SHP77 treated with DMSO at 0.1 percent for 48 hours (cell line): ENCODE measurements around the gene FBP1.
"Not testable (repeated sequence)": the region's sequence is repeated elsewhere in the genome, so short reads cannot be mapped to it uniquely, and the experiment has no call there.

Experiments
- DNase-seq: peaks from one replicate; lab custom pipeline; 2025; lab: John Stamatoyannopoulos, UW

The FBP1 gene

DNA sequence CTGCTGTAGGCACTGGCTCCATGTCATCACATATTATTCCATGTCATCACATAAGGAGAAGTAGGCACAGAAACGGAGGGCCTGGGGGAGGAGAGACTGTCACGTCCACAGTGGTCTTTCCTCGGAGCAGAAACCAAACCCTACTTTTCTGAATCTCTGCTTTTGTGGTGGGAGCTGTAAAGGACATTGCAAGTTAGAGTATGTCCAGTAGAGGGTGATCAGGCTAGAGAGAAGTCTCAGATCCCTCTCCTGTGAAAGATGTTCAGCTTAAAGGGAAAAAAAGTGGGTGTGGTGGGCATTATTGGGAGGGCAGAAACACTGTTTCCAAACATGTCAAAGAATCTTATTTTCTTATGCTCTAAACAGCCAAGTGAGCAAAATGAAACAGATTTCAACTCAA is 26.3 kb downstream of the FBP1 start:
- no peak for DNase-seq

DNA sequence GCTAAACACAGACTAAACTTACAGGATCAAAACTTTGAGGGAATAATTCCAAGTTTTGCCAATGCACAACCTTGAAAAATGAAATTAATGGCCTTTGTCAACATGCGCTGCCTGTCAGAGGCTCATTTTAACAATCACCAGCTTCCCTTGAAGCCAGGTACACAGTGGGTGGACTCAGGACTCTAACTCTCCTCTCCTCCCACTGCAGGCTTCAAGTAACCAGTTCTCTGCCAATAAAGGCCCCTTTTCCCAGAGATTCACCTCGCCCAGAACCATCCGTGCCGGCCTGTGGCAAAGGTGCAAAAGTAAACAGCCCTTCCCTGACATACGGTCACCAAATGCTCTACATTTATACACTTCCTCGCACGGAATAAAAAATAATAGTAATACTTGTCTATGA is 27.2 kb downstream of the FBP1 start:
- no peak for DNase-seq

DNA sequence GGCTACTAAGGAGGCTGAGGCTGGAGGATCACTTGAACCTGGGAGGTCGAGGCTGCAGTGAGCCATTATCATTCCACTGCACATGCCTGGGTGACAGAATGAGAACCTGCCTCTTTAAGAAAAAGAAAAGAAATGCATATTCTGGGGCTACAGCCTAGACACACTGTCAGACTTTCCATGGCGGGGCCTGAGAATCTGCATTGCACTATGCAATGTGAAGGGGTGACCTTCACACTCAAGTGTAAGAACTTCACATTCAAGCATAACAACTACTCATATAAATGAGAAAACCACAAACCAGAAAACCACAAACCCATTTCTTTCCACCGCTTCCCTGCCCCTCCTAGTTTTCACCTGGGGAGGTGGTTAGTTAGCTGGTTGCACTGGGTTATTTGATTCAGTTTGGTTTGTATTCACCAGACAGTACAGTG is 27.7 kb downstream of the FBP1 start:
- DNase-seq, result no peak

DNA sequence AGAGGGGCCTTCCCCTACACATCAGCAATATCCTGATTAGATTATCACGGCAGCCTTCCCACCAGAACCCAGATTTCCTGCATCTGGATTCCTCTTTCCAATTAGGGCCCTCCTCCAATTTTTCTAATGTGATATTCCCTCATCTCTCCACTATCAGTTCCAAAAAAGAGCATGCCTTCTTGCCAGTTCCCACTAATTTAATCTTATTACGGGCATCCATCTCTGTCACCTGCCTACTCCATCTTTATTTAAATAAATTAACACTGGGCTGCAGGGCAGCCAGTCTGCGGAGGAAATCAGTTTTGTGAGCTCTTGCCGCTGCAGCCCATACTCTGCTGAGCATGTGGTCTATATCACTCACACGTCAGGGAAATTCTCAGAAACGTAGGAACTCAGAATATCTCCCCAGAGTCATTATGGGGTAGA is 29.1 kb downstream of the FBP1 start:
- DNase-seq, result no peak

DNA sequence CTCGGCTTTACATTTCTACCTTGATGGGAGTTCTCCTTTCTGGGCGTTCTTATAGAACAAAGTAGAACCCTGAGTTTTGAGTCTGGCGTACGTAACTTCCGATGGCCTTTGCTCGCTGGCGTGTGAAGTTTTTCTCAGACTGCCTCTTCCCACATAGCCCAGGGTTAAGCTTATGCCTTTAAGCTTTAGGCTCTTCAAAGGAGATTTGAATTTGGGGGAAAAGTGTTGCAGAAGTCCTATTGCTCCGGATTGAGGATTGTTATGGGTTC is 32.0 kb downstream of the FBP1 start:
- DNase-seq, result no peak

DNA sequence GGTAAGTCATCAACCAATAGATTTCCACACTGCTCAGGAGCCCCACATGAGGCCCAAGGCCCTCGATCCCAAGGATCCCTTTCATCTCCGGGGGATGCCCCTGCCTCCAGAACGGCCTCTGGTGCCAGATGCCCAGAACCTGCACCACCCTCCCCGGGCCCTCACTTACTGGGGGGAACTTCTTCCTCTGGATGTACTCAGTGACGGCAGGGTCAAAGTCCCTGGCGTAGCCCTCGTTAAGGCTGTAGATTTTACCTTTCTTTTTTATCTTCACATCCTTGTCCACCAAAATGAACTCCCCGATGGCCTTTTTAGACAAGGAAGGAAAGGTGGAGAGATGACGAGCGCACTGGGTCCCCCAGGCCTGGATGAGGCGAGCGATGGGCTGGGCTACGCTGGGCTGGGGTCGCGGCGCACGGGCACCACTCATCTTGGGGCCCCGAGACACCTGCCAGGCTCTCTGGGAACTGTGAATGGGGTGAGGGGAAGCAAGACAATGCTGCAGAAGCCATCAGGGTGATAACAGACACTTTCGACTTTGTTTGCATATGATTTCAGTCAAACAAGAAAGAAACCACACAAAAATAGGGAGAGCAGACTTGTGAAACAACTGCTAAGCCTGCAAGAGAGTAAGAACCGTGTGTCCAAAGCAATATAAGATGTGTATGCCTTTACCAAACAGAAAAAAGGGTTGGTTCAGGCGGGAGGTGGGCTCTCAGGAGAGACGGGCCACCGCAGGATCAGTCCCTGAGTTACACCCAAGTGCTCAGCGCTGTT is 32.5 kb downstream of the FBP1 start:
- no peak for DNase-seq

DNA sequence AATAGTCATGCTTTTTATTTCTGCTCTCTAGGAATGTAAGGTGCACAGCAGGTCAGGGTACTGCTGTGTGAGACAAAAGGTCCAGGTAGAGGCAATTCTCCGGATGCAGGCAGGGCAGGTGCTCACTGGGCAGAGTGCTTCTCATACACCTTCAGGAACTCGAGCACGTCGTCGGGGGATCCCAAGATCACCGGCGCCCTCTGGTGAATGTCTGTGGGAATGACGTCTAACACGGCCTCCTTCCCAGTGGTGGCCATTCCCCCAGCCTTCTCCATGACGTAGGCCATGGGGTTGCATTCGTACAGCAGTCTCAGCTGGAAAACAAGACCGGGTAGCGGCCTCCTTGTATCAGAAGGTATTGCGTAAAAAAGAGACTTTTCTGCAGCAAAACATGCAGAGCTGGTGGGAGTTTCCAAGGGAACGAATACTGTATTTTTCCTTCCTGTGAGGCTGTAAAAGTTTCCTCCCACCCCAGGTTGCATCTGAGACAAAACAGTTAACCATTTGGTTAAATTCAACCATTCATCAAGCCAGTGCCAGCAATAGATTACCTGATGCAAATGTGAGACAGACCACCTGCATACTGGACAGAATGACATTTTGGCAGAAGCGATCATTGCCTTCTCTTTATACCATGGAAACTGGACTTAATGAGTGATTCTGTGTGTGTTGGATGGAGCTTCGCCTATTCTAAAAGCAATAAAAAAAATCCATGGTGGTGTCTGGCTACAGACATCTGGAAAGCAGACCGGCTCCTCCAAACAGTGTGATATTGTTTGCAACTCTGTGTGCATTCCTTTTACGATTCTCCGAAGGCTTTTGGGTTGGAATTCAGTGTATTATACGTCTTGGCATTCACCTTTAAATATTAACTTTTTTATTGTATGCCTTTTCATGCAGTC is 35.8 kb downstream of the FBP1 start:
- DNase-seq, result peak; percentile 42

DNA sequence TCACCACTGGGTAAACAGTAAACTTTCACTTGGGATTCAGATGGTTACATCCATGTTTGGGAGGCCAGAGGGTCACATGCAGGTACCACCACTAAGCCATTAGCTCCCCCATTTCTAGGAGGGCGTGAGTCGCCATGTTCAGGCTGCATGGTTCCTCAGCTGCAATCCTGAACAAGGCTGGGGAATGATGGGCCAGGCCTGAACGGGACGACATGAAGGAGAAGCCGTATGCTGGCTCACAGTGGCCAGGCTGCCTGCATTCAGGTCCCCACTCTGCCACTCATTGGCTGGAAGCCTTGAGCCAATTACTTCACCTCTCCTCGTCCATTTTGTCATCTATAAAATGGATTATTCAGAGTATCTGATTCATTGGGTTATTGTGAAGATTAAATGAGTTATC is 36.7 kb downstream of the FBP1 start:
- DNase-seq, result no peak

DNA sequence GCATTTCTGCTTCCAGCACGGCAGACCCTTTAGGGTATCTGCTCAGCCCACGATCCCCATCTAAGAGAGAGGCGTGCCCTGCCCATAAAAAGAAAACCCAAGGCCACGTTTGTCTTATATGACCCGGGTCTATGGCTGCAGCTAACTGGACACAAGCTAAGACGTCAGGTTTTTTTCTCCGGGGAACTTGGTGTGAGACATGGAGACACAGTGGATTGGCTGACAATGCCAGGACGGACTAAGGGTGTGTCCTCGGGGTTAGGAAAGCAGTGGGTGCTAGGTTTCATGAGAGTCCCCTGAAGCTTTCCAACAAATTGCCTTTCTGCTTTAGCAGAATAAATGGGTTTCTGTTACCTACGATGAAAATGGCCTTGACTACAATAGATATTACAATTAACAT is 38.6 kb downstream of the FBP1 start:
- no peak for DNase-seq

DNA sequence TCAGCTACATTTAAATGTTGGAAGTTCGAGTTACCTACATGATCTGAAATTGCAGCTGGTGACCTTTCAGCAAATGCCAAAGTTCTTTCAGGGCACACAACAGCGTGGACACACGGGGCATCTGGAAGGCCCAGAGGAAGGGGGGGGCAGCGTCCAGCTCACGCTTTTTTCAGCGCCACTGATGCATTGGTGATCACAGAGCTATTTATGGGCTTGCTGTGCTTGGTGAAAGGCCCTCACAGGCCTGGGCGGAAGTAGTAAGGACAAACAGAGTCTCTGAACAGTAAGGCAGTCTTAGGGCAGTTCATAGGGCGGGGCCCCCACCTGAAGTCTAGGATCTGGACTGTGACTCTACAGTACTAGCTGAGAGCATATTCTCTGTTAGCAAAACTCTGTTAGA is 39.1 kb downstream of the FBP1 start:
- DNase-seq, result peak; percentile 4

DNA sequence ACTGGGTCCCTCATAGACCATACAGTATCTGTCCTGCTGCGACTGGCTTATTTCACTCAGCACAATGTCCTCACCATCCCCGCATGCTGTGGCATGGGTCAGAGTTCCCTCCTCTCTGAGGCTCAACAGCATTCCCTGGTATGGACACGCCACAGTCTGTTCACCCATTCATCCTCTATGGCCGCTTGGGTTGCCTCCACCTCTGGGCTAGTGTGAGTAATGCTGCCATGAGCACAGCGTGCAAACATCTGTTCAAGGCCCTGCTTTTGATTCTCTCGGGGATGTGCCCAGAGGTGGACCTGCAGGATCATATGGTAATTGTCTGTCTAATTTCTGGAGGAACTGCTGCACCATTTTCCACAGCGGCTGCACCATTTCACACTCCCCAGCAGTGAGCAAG is 40.2 kb downstream of the FBP1 start:
- no peak for DNase-seq

DNA sequence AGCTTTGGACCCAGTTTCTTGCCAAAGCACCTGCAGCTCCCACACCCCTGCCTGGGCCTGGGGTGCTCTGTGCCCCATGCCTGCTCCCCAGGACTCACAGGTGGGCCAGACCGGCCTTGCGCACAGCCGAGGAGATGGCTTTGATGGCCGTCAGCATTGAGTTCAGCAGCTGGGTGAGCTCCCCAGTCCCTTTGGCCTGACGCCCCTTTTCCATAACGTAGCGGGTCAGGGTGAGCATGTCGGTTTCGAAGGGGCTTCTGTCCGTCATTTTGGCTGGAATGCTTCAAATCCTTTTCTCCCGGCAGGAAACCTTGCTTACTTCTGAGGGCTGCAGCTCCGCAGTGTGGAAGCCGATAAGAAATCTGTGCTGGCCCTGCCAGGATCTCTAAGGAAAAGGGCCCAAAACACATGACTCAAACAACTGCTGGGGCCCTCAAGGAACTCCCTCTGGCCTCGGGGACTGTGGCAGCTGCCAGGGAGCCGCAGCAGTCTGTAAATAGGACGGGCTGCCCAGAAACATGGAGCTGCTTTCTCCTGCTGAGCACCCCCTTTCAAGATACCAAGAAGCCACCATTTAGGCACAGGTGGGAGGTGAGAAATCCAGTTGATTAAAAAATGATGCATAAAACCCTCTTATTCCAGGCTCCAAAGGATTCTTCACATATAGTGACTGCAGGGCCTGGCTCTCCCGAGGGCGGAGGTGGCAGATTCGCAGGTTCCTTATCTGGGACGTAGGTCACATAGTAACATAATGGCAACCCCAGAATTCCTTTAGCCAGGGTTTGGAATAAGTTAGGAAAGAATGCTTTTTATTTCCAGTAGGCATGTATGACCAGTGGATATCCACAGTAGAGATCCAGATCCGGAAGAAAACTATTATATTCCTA is 45.6 kb downstream of the FBP1 start, which contains the start of gene FBP2:
Gene FBP2, minus strand, starts transcription at position 366 of the 887 bp plus-strand sequence. Its CDS starts 98 bp downstream, at position 268.
- no peak for DNase-seq

DNA sequence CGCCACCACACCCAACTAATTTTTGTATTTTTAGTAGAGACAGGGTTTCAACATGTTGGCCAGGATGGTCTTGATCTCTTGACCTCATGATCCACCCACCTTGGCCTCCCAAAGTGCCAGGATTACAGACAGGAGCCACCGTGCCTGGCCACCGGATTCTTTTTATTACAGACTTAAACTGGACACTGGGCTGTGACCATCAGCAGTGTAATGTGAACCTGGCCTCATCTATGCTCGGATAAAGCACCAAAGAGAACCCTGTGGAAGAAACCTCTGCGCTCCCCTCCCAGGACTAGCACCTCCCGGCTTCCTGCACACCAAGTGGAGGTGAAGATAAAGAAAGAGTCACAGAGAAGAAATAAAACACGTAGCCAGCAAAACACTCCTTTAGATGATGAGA is 46.6 kb downstream of the FBP1 start:
- not testable (repeated sequence) for DNase-seq

DNA sequence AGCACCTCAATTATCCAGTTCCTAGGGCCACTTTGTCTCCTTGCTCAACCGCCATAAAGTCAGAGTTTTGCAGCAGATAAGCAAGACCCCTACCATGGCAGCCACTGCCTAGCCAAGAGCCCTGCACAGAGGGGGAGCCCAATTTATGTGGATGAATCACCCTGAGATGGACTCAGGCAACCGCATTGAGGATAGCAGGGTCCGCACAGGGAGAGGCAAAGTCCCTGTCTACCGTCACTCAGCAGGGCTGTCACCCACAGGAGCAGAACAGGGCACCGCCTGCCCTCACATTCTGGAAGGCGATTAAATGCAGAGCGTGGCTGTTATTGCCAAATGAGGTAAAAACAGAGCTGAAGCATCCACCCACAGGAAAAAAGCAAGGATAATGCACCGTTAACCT is 47.4 kb downstream of the FBP1 start:
- DNase-seq, result no peak

DNA sequence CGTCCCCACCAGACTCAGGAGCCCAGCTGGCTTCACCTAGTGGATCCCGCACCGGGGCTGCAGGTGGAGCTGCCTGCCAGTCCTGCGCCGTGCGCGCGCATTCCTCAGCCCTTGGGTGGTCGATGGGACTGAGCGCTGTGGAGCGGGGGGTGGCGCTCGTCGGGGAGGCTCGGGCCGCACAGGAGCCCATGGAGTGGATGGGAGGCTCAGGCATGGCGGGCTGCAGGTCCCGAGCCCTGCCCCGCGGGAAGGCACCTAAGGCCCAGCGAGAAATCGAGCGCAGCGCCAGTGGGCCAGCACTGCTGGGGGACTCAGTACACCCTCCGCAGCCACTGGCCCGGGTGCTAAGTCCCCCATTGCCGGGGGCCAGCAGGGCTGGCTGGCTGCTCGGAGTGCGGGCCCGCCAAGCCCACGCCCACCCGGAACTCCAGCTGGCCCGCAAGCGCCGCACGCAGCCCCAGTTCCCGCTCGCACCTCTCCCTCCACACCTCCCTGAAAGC is 48.2 kb downstream of the FBP1 start:
- not testable (repeated sequence) for DNase-seq

DNA sequence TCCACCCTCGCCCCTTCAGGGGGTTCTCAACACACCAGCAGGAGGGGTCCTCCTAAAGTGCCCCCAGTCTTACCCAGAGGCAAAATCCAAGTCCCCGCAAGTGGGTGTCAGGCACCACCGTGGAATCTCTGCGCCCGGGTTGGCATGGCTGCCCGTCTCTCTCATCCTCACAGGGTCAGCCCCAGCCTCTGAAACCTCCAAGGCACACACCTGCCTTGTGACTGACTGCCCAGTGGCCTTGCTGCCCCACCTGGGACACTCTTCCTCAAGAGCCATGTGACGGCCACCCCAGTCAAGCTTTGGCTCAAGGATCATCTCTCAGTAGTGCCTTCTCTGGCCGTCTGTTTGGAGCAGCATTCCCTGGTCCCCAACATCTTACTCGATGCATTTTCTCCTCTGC is 50.6 kb downstream of the FBP1 start:
- no peak for DNase-seq

DNA sequence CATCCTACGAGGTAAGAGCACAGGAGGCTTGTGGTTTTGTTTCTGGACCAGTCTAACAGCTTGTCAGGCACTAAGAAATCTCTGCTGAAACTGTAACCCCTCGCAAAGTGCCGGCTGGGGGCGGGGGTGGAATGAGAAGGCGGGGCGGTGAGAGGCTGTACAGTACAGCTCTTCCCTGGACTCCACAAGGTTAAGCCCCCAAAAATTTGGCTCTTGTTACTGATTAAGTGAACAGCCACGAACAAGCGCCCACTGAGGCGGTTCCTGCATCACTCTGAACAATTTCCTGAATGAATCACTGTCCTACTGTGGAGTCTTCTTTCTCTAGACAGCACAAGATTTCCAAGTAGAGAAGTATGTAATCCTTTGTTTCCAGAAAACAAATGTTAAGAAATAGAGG is 52.5 kb downstream of the FBP1 start:
- DNase-seq, result no peak

DNA sequence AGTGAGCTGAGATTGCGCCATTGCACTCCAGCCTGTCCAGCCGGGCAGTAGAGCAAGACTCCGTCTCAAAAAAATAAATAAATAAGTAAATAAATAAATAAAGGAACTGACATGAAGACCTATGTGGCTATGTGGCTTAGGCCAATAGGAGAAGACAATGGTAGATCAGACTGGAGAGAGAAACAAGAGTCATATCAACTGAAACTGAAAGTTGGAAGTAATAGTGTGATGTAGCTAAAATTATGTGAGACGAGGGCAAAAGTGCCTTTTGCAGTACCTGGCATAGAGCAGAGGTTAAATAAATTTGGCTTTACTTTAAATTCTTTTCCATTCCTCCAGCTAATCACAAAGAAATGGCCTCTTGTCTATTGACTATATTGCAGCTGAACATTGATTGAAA is 53.0 kb downstream of the FBP1 start:
- no peak for DNase-seq

DNA sequence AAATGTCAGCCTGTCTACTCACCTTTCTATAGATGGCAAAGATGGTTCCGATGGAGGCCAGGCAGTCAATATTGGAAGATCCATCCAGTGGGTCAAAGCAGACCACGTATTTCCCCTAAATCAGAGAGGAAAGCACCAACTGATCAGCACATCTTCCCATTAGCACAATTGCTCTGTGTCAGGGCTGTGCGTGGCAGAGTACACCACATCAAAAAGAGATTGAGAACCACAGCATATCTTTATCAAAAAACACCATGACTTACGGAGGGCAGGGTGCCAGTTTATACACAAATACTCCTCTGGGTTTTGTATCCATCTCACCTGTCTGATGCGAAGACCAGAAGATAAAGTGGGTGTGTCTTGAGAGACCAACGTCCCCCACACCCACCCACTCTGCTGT is 54.8 kb downstream of the FBP1 start:
- no peak for DNase-seq

DNA sequence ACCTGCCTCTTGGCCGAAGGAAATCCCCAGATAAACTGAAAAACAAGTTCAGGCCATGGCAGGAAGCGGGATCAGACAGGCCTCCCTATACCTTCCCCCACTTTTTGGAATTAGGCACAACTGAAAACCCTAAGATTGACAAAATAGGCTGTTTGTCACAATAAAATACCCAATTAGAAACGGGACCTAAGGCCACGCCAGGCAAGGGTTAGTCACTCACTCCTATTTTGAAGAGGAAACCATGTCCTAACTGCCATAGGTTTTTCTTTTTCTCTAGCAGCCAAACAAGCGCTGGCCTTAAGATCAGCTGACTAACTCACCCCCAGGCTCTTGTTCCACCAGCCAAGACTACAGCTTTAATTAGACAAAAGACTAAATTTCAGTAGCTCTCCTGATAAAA is 57.6 kb downstream of the FBP1 start:
- DNase-seq, result no peak

DNA sequence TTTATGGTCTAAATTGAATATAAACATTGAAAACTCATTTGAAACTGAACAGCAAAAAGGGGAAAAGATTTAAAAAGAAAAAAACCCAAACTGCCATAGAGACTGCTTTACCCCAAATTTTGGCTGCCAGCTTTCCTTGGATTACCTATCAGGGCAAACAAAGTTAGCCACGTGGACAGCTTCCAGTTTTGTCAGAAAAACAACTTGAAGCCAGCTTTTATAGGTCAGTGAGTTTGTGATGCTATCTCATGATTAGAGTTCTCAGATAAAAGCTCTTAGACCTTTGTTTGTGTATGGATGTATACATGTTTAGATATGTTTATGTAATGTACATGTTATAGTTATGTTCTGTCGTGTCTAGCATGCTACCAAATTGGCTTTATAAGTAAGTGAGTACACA is 61.7 kb downstream of the FBP1 start:
- DNase-seq, result no peak

DNA sequence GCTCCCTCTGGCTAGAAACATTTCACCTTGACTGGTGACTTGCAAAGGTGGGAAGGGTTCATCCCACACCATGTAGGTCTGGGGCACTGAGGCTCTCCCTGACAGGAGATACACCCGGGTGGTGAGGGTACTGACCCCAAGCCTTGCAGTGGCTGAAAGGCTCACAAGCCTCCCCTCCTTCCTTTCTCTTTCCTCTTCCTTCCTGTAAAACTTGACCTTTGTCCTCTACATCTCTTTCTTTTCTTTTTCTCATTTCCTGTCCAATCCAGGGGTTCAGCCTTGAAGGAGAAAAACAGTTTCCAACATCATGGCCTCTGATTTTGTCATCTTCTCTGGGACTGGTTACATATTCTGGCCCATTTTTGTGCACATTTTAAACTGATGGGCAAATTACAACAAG is 62.3 kb downstream of the FBP1 start:
- DNase-seq, result no peak
